ENCODE results near the gene CAPN5. TPM values are rescaled to one million over a fixed set of nuclear protein-coding genes. Genes with fewer than 3 reads are reported as not detected.
A peak's percentile ranks its signal among the peaks of the same experiment; 100 is the strongest.

CAPN5 gene
- total and polyA plus RNA-seq, 2 experiments from 2014 or later, result 10.2 to 32.2 TPM

DNA sequence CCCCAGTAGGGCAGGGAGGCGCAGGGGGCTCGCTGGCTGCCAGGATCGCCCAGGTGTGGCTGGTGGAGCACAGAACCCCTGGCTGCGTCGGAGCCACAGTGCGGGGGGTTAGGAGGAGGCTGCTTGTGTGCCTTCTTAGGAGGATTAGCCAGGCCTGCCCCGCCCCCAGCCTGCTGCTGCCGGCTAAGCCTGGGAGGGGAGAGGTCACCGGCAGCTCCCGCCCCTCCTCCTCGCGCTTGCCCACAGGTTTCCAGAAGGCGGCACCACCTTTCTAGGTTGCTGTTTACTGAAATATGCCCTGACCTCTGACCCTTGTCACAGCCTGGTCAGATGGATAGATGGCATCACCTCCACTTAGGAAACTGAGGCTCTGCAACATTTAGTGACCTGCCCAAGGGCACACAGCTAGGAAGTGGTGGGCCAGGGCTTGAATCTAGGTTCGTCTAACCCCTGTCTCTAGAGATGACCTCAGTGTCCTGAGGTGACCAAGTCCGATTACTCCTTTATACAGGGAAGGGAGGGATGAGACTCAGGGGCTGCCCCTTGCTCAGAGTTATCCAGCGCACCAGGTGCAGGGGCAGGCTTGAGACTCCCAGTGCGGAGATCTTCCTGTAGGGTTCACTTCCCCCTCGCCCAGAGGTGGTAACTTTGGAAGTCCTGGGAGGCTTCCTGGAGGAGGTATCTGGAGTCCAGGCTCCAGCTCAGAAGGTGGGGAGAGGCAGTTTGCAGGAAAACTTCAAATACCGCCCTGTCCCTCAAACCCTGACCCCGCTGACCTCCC, 105.3 kb downstream of the CAPN5 start:
- Mint-ChIP-seq H3K27me3 (ENCODE audit: insufficient read depth, low read depth, poor library complexity) (peaks cover 19% of the 10 kb centered on the region), H3K27ac (no peak overlapping the region; the same call in 1 of the 2 replicates), H3K4me1 (peaks cover 72% of the 10 kb centered on the region), H3K9me3 (no peaks in the 10 kb centered on the region), H3K36me3 (ENCODE audit: low read depth) (no peaks in the 10 kb centered on the region; the same call in 2 of the 3 replicates), H3K4me3 (peak overlapping the region; percentile 14; the same call in 1 of the 3 replicates)
- Histone ChIP-seq H3K27ac (ENCODE audit: low read depth) (no peak overlapping the region), H3F3A (replicated peaks; ENCODE audit: low read depth) (no peaks in the 10 kb centered on the region), H3K4me2 (peak overlapping the region; percentile 70), H3K9me2 (ENCODE audit: insufficient read depth) (no peaks in the 10 kb centered on the region), H4K20me1 (replicated peaks; ENCODE audit: insufficient read depth) (no peaks in the 10 kb centered on the region), H3K4me1 (ENCODE audit: insufficient read depth) (peaks cover 38% of the 10 kb centered on the region), H3K27me3 (ENCODE audit: insufficient read depth) (no peaks in the 10 kb centered on the region), H3K36me3 (ENCODE audit: insufficient read depth) (no peaks in the 10 kb centered on the region), H2AFZ (peak overlapping the region; percentile 81; the same call in 1 of the 2 replicates), H3K79me2 (replicated peaks; ENCODE audit: insufficient read depth) (no peaks in the 10 kb centered on the region), H3K4me3 (peak overlapping the region; percentile 15; the same call in 1 of the 2 replicates)
- DNase-seq (ENCODE audit: low spot score), result peak; percentile 88
- ATAC-seq, result peak; percentile 80
- TF ChIP-seq, protein P1, sequence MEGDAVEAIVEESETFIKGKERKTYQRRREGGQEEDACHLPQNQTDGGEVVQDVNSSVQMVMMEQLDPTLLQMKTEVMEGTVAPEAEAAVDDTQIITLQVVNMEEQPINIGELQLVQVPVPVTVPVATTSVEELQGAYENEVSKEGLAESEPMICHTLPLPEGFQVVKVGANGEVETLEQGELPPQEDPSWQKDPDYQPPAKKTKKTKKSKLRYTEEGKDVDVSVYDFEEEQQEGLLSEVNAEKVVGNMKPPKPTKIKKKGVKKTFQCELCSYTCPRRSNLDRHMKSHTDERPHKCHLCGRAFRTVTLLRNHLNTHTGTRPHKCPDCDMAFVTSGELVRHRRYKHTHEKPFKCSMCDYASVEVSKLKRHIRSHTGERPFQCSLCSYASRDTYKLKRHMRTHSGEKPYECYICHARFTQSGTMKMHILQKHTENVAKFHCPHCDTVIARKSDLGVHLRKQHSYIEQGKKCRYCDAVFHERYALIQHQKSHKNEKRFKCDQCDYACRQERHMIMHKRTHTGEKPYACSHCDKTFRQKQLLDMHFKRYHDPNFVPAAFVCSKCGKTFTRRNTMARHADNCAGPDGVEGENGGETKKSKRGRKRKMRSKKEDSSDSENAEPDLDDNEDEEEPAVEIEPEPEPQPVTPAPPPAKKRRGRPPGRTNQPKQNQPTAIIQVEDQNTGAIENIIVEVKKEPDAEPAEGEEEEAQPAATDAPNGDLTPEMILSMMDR (conservative IDR thresholded peaks at IDR 0.05; ENCODE audit: low read depth in 2 of 2), result peak in 1 of 2 experiments; percentile 30; a peak in 2 of 4 replicates
- no peak for TF ChIP-seq ZNF462 (CRISPR knock-in tag; IDR thresholded peaks at IDR 0.05)
- no peak for TF ChIP-seq NANOG (IDR thresholded peaks at IDR 0.05; ENCODE audit: borderline replicate concordance)
- TF ChIP-seq, protein P2, sequence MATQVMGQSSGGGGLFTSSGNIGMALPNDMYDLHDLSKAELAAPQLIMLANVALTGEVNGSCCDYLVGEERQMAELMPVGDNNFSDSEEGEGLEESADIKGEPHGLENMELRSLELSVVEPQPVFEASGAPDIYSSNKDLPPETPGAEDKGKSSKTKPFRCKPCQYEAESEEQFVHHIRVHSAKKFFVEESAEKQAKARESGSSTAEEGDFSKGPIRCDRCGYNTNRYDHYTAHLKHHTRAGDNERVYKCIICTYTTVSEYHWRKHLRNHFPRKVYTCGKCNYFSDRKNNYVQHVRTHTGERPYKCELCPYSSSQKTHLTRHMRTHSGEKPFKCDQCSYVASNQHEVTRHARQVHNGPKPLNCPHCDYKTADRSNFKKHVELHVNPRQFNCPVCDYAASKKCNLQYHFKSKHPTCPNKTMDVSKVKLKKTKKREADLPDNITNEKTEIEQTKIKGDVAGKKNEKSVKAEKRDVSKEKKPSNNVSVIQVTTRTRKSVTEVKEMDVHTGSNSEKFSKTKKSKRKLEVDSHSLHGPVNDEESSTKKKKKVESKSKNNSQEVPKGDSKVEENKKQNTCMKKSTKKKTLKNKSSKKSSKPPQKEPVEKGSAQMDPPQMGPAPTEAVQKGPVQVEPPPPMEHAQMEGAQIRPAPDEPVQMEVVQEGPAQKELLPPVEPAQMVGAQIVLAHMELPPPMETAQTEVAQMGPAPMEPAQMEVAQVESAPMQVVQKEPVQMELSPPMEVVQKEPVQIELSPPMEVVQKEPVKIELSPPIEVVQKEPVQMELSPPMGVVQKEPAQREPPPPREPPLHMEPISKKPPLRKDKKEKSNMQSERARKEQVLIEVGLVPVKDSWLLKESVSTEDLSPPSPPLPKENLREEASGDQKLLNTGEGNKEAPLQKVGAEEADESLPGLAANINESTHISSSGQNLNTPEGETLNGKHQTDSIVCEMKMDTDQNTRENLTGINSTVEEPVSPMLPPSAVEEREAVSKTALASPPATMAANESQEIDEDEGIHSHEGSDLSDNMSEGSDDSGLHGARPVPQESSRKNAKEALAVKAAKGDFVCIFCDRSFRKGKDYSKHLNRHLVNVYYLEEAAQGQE (IDR thresholded peaks at IDR 0.05; ENCODE audit: unreplicated experiment), result no peak
- TF ChIP-seq STAT1 (IDR thresholded peaks at IDR 0.05; ENCODE audit: unreplicated experiment), result no peak
- TF ChIP-seq EZH2phosphoT487 (IDR thresholded peaks at IDR 0.05; ENCODE audit: unreplicated experiment), result no peak

Measured in GM23338 (cell line).